ENCODE data around the gene CCNL1. TPM values are rescaled to one million over a fixed set of nuclear protein-coding genes. Genes with fewer than 3 reads are reported as not detected.
"Not testable (repeated sequence)": the region's sequence is repeated elsewhere in the genome, so short reads cannot be mapped to it uniquely, and the experiment has no call there.

Gene CCNL1
- total RNA-seq, 1 donor from 2014 or later: 116 TPM

DNA sequence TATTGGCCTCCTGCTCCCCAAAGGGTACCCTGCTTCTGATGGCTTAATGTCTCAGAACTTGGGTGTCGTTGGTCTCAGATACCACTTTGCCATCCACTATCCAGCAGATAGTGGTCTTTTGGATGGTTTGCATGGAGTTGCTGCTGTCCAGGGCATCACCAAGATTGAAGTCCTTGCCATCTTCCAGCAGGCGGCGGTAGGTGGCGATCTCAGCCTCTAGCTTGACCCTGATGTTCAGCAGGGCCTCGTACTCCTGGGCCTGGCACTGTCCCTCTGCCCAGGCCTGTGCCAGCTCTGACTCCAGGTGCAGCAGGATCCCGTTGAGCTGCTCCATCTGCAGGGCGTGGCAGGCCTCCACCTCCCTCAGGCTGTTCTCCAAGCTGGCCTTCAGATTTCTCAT, 2.7 kb upstream of the CCNL1 start:
- H3K4me3 Mint-ChIP-seq (ENCODE audit: unreplicated experiment); H3K27me3 Mint-ChIP-seq (ENCODE audit: unreplicated experiment); H3K9me3 Mint-ChIP-seq (ENCODE audit: unreplicated experiment); DNase-seq (ENCODE audit: extremely low spot score, unreplicated experiment); H3K27ac Mint-ChIP-seq (ENCODE audit: unreplicated experiment): not testable (repeated sequence)
- TF ChIP-seq, protein P1, sequence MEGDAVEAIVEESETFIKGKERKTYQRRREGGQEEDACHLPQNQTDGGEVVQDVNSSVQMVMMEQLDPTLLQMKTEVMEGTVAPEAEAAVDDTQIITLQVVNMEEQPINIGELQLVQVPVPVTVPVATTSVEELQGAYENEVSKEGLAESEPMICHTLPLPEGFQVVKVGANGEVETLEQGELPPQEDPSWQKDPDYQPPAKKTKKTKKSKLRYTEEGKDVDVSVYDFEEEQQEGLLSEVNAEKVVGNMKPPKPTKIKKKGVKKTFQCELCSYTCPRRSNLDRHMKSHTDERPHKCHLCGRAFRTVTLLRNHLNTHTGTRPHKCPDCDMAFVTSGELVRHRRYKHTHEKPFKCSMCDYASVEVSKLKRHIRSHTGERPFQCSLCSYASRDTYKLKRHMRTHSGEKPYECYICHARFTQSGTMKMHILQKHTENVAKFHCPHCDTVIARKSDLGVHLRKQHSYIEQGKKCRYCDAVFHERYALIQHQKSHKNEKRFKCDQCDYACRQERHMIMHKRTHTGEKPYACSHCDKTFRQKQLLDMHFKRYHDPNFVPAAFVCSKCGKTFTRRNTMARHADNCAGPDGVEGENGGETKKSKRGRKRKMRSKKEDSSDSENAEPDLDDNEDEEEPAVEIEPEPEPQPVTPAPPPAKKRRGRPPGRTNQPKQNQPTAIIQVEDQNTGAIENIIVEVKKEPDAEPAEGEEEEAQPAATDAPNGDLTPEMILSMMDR (IDR thresholded peaks at IDR 0.05): peak; percentile 31
- Mint-ChIP-seq H3K36me3 (ENCODE audit: unreplicated experiment) (peaks cover 12% of the 10 kb centered on the region), H3K4me1 (ENCODE audit: unreplicated experiment) (peaks cover 23% of the 10 kb centered on the region)

DNA sequence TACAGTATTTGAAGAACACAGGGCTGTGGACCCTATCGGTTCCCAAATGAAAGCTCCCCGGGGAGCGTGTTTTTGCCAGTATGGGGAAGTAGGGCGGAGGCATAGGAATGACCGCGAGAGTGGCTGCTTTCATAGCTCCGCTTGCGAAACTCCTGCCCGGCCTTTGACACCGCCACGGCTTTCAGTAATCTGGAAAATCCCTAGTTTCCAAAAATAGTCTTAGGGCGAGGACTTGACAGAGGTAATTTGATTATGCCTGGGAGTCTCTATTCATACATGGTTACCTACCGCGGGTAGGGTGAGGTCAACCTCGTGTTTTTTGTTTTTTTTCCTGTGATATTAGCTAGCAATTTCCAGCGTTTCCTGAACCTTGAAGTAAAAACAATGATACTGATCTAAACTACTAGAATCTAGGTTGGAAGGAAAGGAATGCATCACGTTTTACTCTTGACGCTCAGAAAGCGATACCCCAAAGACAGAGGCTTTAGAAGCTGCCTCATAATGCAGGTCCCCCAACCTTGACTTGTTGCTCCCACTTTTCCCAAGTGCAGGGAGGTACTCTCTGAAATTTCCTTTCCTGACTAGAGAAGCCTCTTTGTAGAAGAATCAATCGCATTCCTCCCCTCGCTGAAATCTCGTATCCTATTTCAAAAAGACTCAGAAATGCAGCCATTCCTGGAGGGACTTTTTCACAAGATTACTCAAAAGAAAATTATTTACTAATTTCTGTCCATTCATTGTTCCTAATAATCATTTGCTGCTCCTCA, 894 bp upstream of the CCNL1 start:
- peak overlapping the region; percentile 99 for H3K27ac Mint-ChIP-seq (ENCODE audit: unreplicated experiment)
- peak; percentile 92 for DNase-seq (ENCODE audit: extremely low spot score, unreplicated experiment)
- TF ChIP-seq, protein P1 (IDR thresholded peaks at IDR 0.05): no peak
- no peaks in the 10 kb centered on the region for H3K9me3 Mint-ChIP-seq (ENCODE audit: unreplicated experiment)
- peaks cover 28% of the 10 kb centered on the region for H3K36me3 Mint-ChIP-seq (ENCODE audit: unreplicated experiment)
- no peaks in the 10 kb centered on the region for H3K27me3 Mint-ChIP-seq (ENCODE audit: unreplicated experiment)
- H3K4me3 Mint-ChIP-seq (ENCODE audit: unreplicated experiment): peak overlapping the region; percentile 90
- H3K4me1 Mint-ChIP-seq (ENCODE audit: unreplicated experiment): peaks cover 40% of the 10 kb centered on the region

DNA sequence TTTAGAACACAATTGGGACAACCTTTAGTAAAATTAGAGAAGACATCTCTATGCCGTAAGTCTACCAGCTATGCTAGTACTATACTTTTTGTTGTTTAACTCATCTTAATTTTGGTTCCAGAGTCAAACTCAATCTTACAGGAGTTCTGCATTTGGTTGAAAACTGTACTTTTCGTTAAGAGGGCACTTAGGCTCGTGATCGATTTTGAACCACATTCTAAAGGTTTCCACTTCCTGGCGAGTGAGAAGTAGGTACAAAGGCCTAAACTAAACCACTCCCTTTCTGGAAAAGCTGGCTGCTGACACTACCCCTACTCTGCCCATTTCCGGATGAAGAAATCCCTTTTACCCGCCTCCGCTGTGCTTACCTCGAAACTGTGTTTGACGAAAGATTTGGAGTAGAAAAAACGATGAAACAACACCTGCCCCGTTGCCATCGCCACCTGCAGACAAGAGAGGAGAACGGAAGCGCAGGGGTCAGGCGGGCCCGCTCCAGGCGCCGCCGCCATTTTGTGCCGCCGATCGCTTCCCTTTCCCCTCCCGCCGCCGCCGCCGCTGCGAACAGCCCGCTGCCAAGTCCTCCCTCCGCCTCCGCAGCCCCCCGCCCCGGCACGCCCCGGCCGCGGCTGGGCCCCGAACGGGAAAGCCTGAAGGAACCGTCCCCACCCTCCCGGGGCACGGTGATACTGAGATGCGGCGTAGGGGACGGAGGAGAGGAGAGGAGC, 748 bp downstream of the CCNL1 start:
- DNase-seq (ENCODE audit: extremely low spot score, unreplicated experiment): peak; percentile 89
- peaks cover 54% of the 10 kb centered on the region for H3K4me1 Mint-ChIP-seq (ENCODE audit: unreplicated experiment)

DNA sequence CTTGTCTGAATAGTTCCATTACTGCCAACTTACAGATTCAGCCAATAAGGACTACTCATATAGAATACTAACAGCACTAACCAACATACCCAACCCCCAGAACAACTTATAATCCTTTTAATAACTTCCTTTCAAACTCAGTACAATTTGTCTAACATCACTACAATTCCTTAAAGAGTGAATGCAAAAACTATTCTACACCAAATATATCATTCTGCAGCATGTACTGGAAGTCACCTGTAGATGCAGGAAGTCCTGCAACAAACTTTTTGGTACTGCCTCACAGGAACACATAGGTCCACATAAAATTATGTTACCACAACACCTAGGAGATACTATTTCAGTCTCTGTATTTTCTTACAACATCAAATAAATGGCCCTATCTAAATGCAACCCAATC, 2.1 kb downstream of the CCNL1 start:
- Mint-ChIP-seq H3K4me3 (ENCODE audit: unreplicated experiment) (peak overlapping the region; percentile 90), H3K36me3 (ENCODE audit: unreplicated experiment) (peaks cover 52% of the 10 kb centered on the region), H3K9me3 (ENCODE audit: unreplicated experiment) (no peaks in the 10 kb centered on the region), H3K27ac (ENCODE audit: unreplicated experiment) (no peak overlapping the region), H3K4me1 (ENCODE audit: unreplicated experiment) (peaks cover 56% of the 10 kb centered on the region), H3K27me3 (ENCODE audit: unreplicated experiment) (no peaks in the 10 kb centered on the region)
- TF ChIP-seq, protein P1 (IDR thresholded peaks at IDR 0.05): no peak
- no peak for DNase-seq (ENCODE audit: extremely low spot score, unreplicated experiment)

More for the DNA sequence above, 748 bp downstream of the CCNL1 start:
- Mint-ChIP-seq H3K9me3 (ENCODE audit: unreplicated experiment) (no peaks in the 10 kb centered on the region), H3K27ac (ENCODE audit: unreplicated experiment) (peak overlapping the region; percentile 99), H3K4me3 (ENCODE audit: unreplicated experiment) (peak overlapping the region; percentile 90), H3K27me3 (ENCODE audit: unreplicated experiment) (no peaks in the 10 kb centered on the region), H3K36me3 (ENCODE audit: unreplicated experiment) (peaks cover 43% of the 10 kb centered on the region)
- TF ChIP-seq, protein P1 (IDR thresholded peaks at IDR 0.05): peak; percentile 27
